Measurements from ENCODE around the gene ITGB4.

ITGB4 gene

GRCh38 chr17:75720656-75721462, at the start of gene ITGB4:
ITGB4 (plus strand) TSS chr17:75721459; CDS start chr17:75724704, 3,245 bp downstream.
- in situ Hi-C loops (cut with MboI; ENCODE audit: low sequenced_read_pairs) = no loop called here

- in situ Hi-C loops (cut with MboI; ENCODE audit: low sequenced_read_pairs) = no loop called here
Measured at GRCh38 chr17:75672011-75672410, 49.2 kb upstream of the ITGB4 start.

GRCh38 chr17:75673487-75673886, 47.8 kb upstream of the ITGB4 start:
- in situ Hi-C loops (cut with MboI; ENCODE audit: low sequenced_read_pairs) = no loop called here

DNA sequence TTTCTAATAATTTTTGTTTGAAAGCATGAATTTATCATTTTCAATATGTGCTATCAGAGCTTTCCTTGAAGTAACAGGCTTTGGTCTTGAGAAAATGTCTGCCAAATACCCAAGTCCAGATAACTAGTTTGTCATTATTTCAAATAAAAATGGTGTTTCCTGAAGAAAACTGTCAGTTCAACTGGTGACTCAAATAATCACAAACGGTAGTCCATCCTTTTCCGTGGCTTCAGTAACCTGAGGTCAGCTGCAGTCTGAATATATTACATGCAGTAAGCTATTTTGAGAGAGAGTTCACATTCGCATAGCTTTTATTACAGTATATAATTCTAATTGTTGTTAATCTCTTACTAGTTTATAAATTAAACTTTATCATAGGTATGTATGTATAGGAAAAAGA, 44.8 kb upstream of the ITGB4 start:
- in situ Hi-C loops (cut with MboI; ENCODE audit: low sequenced_read_pairs) = no loop called here

GRCh38 chr17:75679706-75680211, 41.5 kb upstream of the ITGB4 start:
- in situ Hi-C loops (cut with MboI; ENCODE audit: low sequenced_read_pairs) = no loop called here

DNA sequence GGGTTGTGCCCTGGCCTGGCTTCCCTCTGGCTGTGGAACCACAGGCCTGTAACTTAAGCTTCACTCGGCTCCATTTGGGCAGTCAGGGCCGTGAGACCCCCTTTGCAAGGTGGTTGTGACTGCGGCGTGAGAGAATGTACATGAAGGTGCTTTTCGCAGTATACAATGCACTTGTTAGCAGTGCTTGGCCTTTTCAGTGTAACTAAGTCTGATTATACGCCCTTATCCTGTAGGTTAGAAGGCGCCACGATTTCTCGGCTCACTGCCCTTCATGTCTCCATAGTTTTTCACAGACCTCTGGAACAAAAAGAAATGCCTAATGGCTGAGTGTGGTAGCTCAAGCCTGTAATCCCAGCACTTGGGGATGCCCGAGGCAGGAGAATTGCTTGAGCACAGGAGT, 40.8 kb upstream of the ITGB4 start:
- in situ Hi-C loops (cut with MboI; ENCODE audit: low sequenced_read_pairs) = no loop called here

GRCh38 chr17:75681289-75681688, 40.0 kb upstream of the ITGB4 start:
- in situ Hi-C loops (cut with MboI; ENCODE audit: low sequenced_read_pairs) = no loop called here

DNA sequence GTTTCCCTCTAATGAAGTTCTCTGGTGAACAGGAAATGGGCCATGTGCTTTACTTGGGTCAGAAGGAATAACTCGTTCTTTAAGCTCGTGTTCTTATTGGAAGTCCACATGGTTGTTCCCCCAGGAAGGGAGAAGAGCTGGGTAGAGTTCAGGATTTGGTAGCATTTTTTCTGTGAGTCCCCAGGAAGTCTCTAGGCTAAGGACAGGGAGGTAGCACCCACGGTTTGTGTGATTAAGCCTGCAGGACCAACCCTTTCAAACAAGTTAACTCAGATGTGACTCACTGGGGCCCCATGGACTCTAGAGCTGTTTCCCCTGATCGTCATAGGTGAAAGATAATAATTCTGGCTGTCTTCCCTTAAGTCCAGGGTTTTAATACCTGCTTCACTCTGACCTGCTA, 37.7 kb upstream of the ITGB4 start:
- in situ Hi-C loops (cut with MboI; ENCODE audit: low sequenced_read_pairs) = no loop called here

- in situ Hi-C loops (cut with MboI; ENCODE audit: low sequenced_read_pairs) = no loop called here
Measured at GRCh38 chr17:75684249-75684648, 37.0 kb upstream of the ITGB4 start.

GRCh38 chr17:75684924-75685323, 36.3 kb upstream of the ITGB4 start:
- in situ Hi-C loops (cut with MboI; ENCODE audit: low sequenced_read_pairs) = no loop called here

DNA sequence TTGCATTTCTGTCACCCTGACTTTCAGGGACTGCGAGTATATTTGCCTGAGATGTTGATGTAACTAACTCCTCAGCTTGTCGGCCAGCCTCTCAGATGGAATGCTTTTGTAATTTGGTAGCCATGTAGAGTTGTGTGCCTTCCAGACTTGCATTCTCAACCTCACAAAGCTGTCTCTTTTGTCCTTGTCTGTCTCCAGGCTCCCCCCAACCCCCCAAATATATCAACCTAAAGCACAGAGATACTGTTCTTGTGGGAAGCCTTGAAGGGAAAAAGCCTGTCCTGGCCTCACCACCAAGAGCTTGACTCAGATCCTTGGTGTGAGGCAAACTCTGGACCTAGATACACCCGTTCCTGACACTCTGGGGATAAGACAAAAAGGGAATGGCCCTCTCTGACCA, 35.8 kb upstream of the ITGB4 start:
- in situ Hi-C loops (cut with MboI; ENCODE audit: low sequenced_read_pairs) = no loop called here

- in situ Hi-C loops (cut with MboI; ENCODE audit: low sequenced_read_pairs) = no loop called here
Measured at GRCh38 chr17:75688209-75688825, 32.9 kb upstream of the ITGB4 start.

DNA sequence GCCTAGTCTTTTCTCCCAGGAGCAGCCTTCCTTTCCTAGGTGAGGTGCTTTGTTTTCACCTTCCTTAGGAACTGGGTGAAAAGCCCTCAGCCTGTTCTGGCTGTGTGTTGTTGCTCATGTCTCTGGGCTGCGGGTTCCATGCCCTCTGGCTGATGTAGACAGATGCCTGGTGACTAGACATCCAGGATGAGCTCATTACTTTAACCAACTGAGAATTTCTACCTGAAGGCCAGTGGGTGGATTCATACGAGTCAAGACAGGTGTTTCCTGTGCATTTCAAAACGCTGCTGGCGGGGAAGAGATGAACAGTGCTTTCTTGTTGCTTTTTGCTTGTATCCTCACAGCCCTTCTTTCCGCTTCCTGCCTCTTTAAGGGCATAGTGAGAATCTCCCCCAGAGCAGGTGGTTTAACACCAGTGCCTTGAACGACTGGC, 31.8 kb upstream of the ITGB4 start:
- in situ Hi-C loops (cut with MboI; ENCODE audit: low sequenced_read_pairs) = no loop called here

DNA sequence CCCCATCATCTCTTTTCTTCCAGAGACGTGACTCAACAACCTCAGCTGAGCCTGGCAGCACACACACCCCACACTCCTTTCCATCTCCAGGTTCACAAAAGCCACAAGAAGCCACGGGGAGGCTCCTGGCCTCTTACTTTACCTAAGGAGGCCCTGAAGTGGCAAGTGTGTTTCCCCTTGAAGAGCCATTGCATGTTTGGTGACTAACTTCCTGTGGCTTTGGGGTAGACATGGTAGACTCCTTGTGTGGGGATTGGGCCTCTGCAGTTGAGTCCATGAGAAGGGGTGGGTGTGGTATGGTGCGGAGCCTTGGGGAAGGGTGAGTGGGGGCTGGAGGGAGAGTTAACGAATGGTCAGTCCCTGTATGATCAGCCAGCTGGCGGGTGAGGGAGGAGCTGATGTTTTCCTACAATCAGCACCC, 29.9 kb upstream of the ITGB4 start:
- in situ Hi-C loops (cut with MboI; ENCODE audit: low sequenced_read_pairs) = no loop called here

DNA sequence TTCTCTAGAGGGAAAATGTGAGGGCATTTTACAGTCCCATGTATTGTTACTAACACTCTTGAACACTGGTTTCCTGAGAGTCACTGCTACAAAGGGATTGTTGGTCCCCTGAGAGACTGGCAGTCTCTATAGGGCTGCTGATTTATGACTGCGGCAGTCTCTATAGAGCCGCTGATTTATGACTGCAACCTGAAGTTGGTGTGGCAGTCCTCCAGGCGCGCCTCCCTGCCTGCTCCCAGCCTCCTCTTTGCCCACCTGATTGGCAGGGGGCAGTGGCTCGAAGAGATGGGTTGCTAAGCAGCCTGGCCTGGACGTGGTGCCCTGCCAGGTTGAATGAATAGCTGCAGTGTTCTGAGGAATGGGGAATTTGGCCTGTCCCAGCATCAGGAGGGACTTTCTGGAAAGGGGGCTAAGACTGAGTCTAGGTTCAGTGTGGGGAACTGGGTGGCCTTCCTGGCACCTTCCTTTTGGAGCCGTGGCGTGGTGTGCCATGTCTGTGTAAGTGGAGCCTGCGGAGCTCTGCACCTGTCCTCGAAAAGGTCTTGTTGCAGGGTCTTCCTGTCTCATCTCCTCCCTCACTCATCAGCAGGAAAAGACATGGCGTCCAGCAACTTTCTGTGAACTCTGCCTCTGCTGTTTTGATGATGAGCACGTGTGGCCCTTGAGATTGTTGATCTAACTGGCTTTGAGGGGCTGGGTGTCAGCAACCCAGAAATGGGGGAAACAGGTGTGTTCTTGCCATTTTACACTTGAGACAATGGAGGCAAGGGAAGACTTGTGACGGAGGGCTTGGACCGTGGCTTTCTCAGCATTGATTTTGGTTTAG, 29.2 kb upstream of the ITGB4 start:
- in situ Hi-C loops (cut with MboI; ENCODE audit: low sequenced_read_pairs) = no loop called here

- in situ Hi-C loops (cut with MboI; ENCODE audit: low sequenced_read_pairs) = no loop called here
Measured at GRCh38 chr17:75692976-75693375, 28.3 kb upstream of the ITGB4 start.

GRCh38 chr17:75693500-75694481, 27.5 kb upstream of the ITGB4 start:
- in situ Hi-C loops (cut with MboI; ENCODE audit: low sequenced_read_pairs) = no loop called here

- in situ Hi-C loops (cut with MboI; ENCODE audit: low sequenced_read_pairs) = no loop called here
Measured at GRCh38 chr17:75694536-75694935, 26.7 kb upstream of the ITGB4 start.

DNA sequence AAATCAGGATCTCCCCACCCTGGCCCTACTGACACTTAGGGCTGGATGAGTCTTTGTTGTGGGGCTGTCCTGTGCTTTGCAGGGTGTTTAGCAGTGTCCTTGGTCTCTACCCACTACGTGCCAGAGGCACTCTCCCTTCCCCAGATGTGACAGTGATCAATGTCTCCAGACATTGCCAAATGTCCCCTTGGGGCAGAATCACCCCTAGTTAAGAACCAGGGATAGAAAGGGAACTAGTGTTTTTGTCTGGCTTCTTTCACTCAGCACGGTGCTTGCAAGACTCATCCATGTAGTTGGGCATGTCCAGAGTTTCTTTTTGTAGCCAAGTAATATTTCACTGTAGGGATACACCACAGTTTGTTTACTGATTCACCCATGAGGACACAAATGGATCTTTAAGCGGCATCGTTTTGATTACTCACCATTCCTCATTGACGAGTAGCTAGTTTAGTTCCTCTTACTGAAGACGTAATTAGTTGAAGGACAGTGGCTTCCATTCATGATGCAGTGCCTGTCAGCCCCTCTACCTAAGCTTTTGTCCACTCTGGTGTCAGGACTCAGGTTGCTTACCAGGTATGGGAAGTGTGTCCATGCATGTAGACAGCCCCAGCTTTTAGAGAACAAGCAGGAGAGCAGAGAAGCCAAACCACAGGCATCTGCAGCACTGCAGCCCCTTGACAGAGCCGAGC, 26.0 kb upstream of the ITGB4 start:
- in situ Hi-C loops (cut with MboI; ENCODE audit: low sequenced_read_pairs) = no loop called here

GRCh38 chr17:75695830-75696271, 25.4 kb upstream of the ITGB4 start:
- in situ Hi-C loops (cut with MboI; ENCODE audit: low sequenced_read_pairs) = no loop called here

Measured in HL-60/S4 treated with retinoic acid at 250 ng/mL for 4 days and 3 days (cell line).